Left ventricle myocardium inferior (tissue), 1 donor: ENCODE data around the gene RAB40C. TPM values are rescaled to one million over a fixed set of nuclear protein-coding genes. Genes with fewer than 3 reads are reported as not detected.

Source experiments
- DNase-seq: peaks from one replicate; pipeline ENCODE4 v3.0.0-alpha.2; 2020
- H3K27ac ChIP-seq: fragments of 200-600 bp; replicated peaks from 2 replicates; pipeline ENCODE4 v1.8.0; 2021
- H3K27me3 ChIP-seq: fragments of 200-600 bp; 2 replicates; pipeline ENCODE4 v1.8.0; 2021; ENCODE audit warnings: low read depth
- H3K36me3 ChIP-seq: fragments of 200-600 bp; 2 replicates; pipeline ENCODE4 v1.8.0; 2021
- H3K4me1 ChIP-seq: fragments of 200-600 bp; 2 replicates; pipeline ENCODE4 v1.8.0; 2021
- H3K4me3 ChIP-seq: fragments of 200-600 bp; 2 replicates; pipeline ENCODE4 v1.8.0; 2021; ENCODE audit warnings: mild to moderate bottlenecking, moderate library complexity
- H3K9me3 ChIP-seq: fragments of 200-600 bp; replicated peaks from 2 replicates; pipeline ENCODE4 v1.8.0; 2021
- CTCF ChIP-seq: fragments of 200-600 bp; IDR thresholded peaks from 2 replicates; pipeline ENCODE4 v1.8.0; 2021; ENCODE audit warnings: antibody characterized with exemption, mild to moderate bottlenecking, borderline replicate concordance
- intact Hi-C: fragments of 100-400 bp; cut with micrococcal nuclease; formaldehyde crosslinking; loops from one replicate; pipeline ENCODE4 v1.11.0; 2022
- total RNA-seq: library from RNA; stranded (reverse); fragmentation: NEBNext Ultra II Directional; extraction: Animal tissue kit (Norgen Biotek cat#: 25700); gene quantifications from one replicate; pipeline ENCODE4 v1.2.1, GENCODE V29; 2021
- donor health status: DM: no; HTN: yes; CAD: no; lungs with severe emphysema.

The RAB40C gene
- total RNA-seq, 1 donor from 2014 or later, result 10.3 TPM

DNA sequence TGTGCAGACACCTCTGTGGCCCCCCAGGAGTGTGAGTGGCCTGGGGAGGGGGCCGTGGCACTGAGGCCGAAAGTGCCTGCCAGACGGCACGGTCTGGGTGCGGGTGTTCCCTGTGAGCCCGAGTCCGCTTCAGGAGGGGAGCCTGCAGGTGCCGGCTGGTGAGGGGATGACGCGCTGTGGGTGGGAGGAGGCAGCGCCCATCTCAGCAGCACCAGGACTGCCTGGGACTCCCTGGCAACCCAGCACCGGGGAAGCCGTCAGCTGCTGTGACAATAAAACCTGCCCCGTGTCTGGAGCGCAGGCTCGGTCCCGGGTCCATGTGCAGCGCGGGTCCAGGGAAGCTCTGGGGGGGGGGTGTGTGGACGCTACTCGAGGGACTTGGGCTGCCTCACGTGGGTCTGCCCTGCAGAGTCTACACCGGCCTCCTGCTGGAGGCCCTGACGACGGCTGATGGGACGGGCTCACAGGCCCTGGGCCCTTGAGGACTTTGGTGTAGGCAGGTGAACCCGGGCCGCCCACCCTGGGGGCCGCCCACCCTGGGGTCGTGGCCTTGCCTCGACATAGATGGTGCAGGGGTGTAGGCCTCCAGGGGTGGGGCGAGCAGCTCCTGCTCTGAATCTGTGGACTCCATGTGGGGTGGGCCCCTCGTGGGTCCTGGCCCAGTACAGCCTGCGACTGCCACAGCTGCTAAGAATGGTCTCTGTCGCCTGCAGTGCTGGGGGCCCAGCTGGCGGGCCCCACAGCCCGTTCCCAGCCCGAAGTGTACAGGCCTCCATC is 5.9 kb upstream of the RAB40C start:
- Histone ChIP-seq H3K4me3 (no peak overlapping the region), H3K36me3 (no peaks in the 10 kb centered on the region), H3K9me3 (no peaks in the 10 kb centered on the region), H3K27ac (no peak overlapping the region), H3K27me3 (no peaks in the 10 kb centered on the region), H3K4me1 (peaks cover 42% of the 10 kb centered on the region)
- intact Hi-C loops, result no loop called here
- no peak for TF ChIP-seq CTCF
- DNase-seq, result no peak

- no peak overlapping the region for H3K4me3 ChIP-seq
- no peak for DNase-seq
- H3K27me3 ChIP-seq, result no peaks in the 10 kb centered on the region
- peaks cover 48% of the 10 kb centered on the region for H3K4me1 ChIP-seq
- no peak for TF ChIP-seq CTCF
- H3K27ac ChIP-seq, result no peak overlapping the region
- no peaks in the 10 kb centered on the region for H3K36me3 ChIP-seq
- intact Hi-C loops, result no loop called here
- H3K9me3 ChIP-seq, result no peaks in the 10 kb centered on the region
Measured at GRCh38 chr16:585351-585750, 4.5 kb upstream of the RAB40C start.

- Histone ChIP-seq H3K4me1 (peaks cover 56% of the 10 kb centered on the region), H3K9me3 (no peaks in the 10 kb centered on the region), H3K36me3 (no peaks in the 10 kb centered on the region), H3K27ac (no peak overlapping the region), H3K27me3 (no peaks in the 10 kb centered on the region), H3K4me3 (no peak overlapping the region)
- no peak for DNase-seq
- intact Hi-C loops, result no loop called here
- TF ChIP-seq CTCF, result no peak
Measured at GRCh38 chr16:586047-586644, 3.7 kb upstream of the RAB40C start.

GRCh38 chr16:586645-587590 is 2.9 kb upstream of the RAB40C start:
- intact Hi-C loops, result no loop called here
- no peaks in the 10 kb centered on the region for H3K27me3 ChIP-seq
- H3K27ac ChIP-seq, result peak overlapping the region; percentile 100
- no peaks in the 10 kb centered on the region for H3K36me3 ChIP-seq
- no peak for TF ChIP-seq CTCF
- H3K9me3 ChIP-seq, result no peaks in the 10 kb centered on the region
- H3K4me1 ChIP-seq, result peaks cover 63% of the 10 kb centered on the region
- no peak for DNase-seq
- peak overlapping the region; percentile 80 for H3K4me3 ChIP-seq

- H3K27me3 ChIP-seq, result no peaks in the 10 kb centered on the region
- H3K9me3 ChIP-seq, result no peaks in the 10 kb centered on the region
- H3K4me1 ChIP-seq, result peaks cover 77% of the 10 kb centered on the region
- H3K4me3 ChIP-seq, result peak overlapping the region; percentile 80
- no peak for TF ChIP-seq CTCF
- no peaks in the 10 kb centered on the region for H3K36me3 ChIP-seq
- H3K27ac ChIP-seq, result peak overlapping the region; percentile 100
- intact Hi-C loops, result no loop called here
- DNase-seq, result no peak
Measured at GRCh38 chr16:588639-588888, 1.3 kb upstream of the RAB40C start.
